C4-2B (cell line): ENCODE results near the gene C15orf39.
A peak's percentile ranks its signal among the peaks of the same experiment; 100 is the strongest.

Source experiments
- H3K27ac ChIP-seq: fragments of 450-650 bp; 2 replicates; pipeline ENCODE4 v1.5.1; 2017
- CTCF ChIP-seq: fragments of 450-650 bp; conservative IDR thresholded peaks from 2 replicates; pipeline ENCODE4 v1.5.1; 2017; ENCODE audit warnings: mild to moderate bottlenecking
- ZFX ChIP-seq: fragments of 450-650 bp; IDR thresholded peaks from 2 replicates; pipeline ENCODE4 v1.6.1; 2017

The C15orf39 gene

GRCh38 chr15:75177360-75178071 is 24.2 kb upstream of the C15orf39 start:
- TF ChIP-seq CTCF (no peak), ZFX (no peak)
- H3K27ac ChIP-seq, result no peak overlapping the region

GRCh38 chr15:75178171-75178937 is 23.3 kb upstream of the C15orf39 start:
- TF ChIP-seq CTCF (no peak), ZFX (no peak)
- H3K27ac ChIP-seq, result no peak overlapping the region

- TF ChIP-seq CTCF (no peak), ZFX (no peak)
- no peak overlapping the region for H3K27ac ChIP-seq
These were observed 22.5 kb upstream of the C15orf39 start for GRCh38 chr15:75178938-75179745.

GRCh38 chr15:75179746-75180140 is 21.9 kb upstream of the C15orf39 start:
- H3K27ac ChIP-seq, result no peak overlapping the region
- no peak for TF ChIP-seq CTCF

GRCh38 chr15:75181780-75182179 is 19.9 kb upstream of the C15orf39 start:
- peak overlapping the region; percentile 61 for H3K27ac ChIP-seq
- TF ChIP-seq ZFX (no peak), CTCF (no peak)

GRCh38 chr15:75182187-75183131 is 19.2 kb upstream of the C15orf39 start:
- TF ChIP-seq CTCF (no peak), ZFX (no peak)
- H3K27ac ChIP-seq, result peak overlapping the region; percentile 61
